IMR-90 (cell line): ENCODE measurements around the gene TMEM215. TPM values are rescaled to one million over a fixed set of nuclear protein-coding genes. Genes with fewer than 3 reads are reported as not detected.

Experiments used
- ATAC-seq: fragments of 200-7000 bp; cut with Tn5 transposase; 2 replicates; pipeline ENCODE4 v1.9.1; 2020; ENCODE audit warnings: low read depth, mild to moderate bottlenecking, moderate library complexity
- BruUV-seq: library from RNA; stranded (reverse); fragments of 400-500 nt; replicated peaks from 2 replicates; lab custom pipeline; 2021; lab: Mats Ljungman, UMichigan
- CTCF ChIA-PET: fragments of 300-600 bp; formaldehyde crosslinking; extraction: SDS; loops from one replicate; lab custom pipeline; 2021; ENCODE audit warnings: antibody characterized with exemption; lab: Yijun Ruan, JAX
- POLR2A ChIA-PET: fragments of 300-600 bp; sonication (Branson Sonifier 250); formaldehyde crosslinking; loops from one replicate; lab custom pipeline; 2022; ENCODE audit warnings: antibody characterized with exemption; ENCODE audit not compliant: unreplicated experiment; lab: Charles Lee
- DNase-seq: peaks from one replicate; pipeline ENCODE4 v3.0.0; 2013
- H2AFZ ChIP-seq: replicated peaks from 2 replicates; pipeline ENCODE3; 2013; ENCODE audit warnings: low read length, mild to moderate bottlenecking; ENCODE audit not compliant: poor library complexity
- H2AK5ac ChIP-seq: 2 replicates; pipeline ENCODE4 v1.6.1; 2013; ENCODE audit warnings: low read depth, low read length, inconsistent platforms
- H2AK9ac ChIP-seq: replicated peaks from 2 replicates; pipeline ENCODE3; 2013; ENCODE audit warnings: mild to moderate bottlenecking, low read depth, low read length, moderate library complexity; ENCODE audit not compliant: poor library complexity
- H2BK120ac ChIP-seq: 2 replicates; pipeline ENCODE4 v1.6.1; 2013; ENCODE audit warnings: low read depth, low read length, inconsistent platforms
- H2BK15ac ChIP-seq: 3 replicates; pipeline ENCODE4 v1.6.1; 2013; ENCODE audit warnings: low read depth, low read length, inconsistent platforms
- H2BK20ac ChIP-seq: 2 replicates; pipeline ENCODE4 v1.6.1; 2013; ENCODE audit warnings: low read depth, mild to moderate bottlenecking, inconsistent platforms, low read length, moderate library complexity
- H2BK5ac ChIP-seq: 2 replicates; pipeline ENCODE4 v1.6.1; 2013; ENCODE audit warnings: mild to moderate bottlenecking, low read depth, low read length, inconsistent platforms; ENCODE audit not compliant: poor library complexity, severe bottlenecking
- H3K14ac ChIP-seq: replicated peaks from 2 replicates; pipeline ENCODE4 v1.6.1; 2013; ENCODE audit warnings: low read depth, low read length, inconsistent platforms
- H3K18ac ChIP-seq: 2 replicates; pipeline ENCODE4 v1.6.1; 2013; ENCODE audit warnings: low read depth, low read length, control low read depth
- H3K23ac ChIP-seq: 2 replicates; pipeline ENCODE4 v1.6.1; 2013; ENCODE audit warnings: low read depth, low read length, inconsistent platforms
- H3K27ac ChIP-seq: 2 replicates; pipeline ENCODE4 v1.5.1; 2013; ENCODE audit warnings: mild to moderate bottlenecking, control low read depth, low read length; ENCODE audit not compliant: insufficient read depth
- H3K27me3 ChIP-seq: 2 replicates; pipeline ENCODE4 v1.6.1; 2013; ENCODE audit warnings: low read length; ENCODE audit not compliant: control insufficient read depth, insufficient read depth
- H3K36me3 ChIP-seq: 2 replicates; pipeline ENCODE4 v1.6.1; 2013; ENCODE audit warnings: low read length, mixed read lengths; ENCODE audit not compliant: control insufficient read depth, insufficient read depth
- H3K4ac ChIP-seq: 2 replicates; pipeline ENCODE4 v1.6.1; 2013; ENCODE audit warnings: low read depth, low read length, inconsistent platforms
- H3K4me1 ChIP-seq: 2 replicates; pipeline ENCODE4 v1.6.1; 2013; ENCODE audit warnings: low read length, mixed read lengths; ENCODE audit not compliant: control insufficient read depth, insufficient read depth
- H3K4me2 ChIP-seq: 2 replicates; pipeline ENCODE4 v1.6.1; 2013; ENCODE audit warnings: low read depth, mild to moderate bottlenecking, control low read depth, low read length, moderate library complexity
- H3K4me3 ChIP-seq: 2 replicates; pipeline ENCODE4 v1.5.1; 2013; ENCODE audit warnings: low read depth, mild to moderate bottlenecking, control low read depth, low read length, moderate library complexity; ENCODE audit not compliant: insufficient read depth
- H3K56ac ChIP-seq: 2 replicates; pipeline ENCODE4 v1.6.1; 2013; ENCODE audit warnings: low read length, inconsistent platforms; ENCODE audit not compliant: insufficient read depth; ENCODE audit errors: extremely low read depth
- H3K79me1 ChIP-seq, 2 experiments: 2 replicates each; pipeline ENCODE4 v1.6.1; 2013; ENCODE audit warnings: low read length in 2 of 2, inconsistent platforms in 1 of 2, low read depth in 1 of 2
- H3K9ac ChIP-seq: 2 replicates; pipeline ENCODE4 v1.6.1; 2013; ENCODE audit warnings: low read depth, low read length, control low read depth
- H3K9me1 ChIP-seq: 2 replicates; pipeline ENCODE4 v1.6.1; 2013; ENCODE audit warnings: low read length, inconsistent platforms; ENCODE audit not compliant: insufficient read depth
- H3K9me3 ChIP-seq: 2 replicates; pipeline ENCODE4 v1.6.1; 2013; ENCODE audit warnings: low read length; ENCODE audit not compliant: control insufficient read depth, insufficient read depth
- H4K20me1 ChIP-seq: 2 replicates; pipeline ENCODE4 v1.6.1; 2013; ENCODE audit warnings: low read length, inconsistent platforms; ENCODE audit not compliant: insufficient read depth
- H4K5ac ChIP-seq: 2 replicates; pipeline ENCODE4 v1.6.1; 2013; ENCODE audit warnings: mild to moderate bottlenecking, low read depth, low read length, control low read depth
- H4K8ac ChIP-seq, 2 experiments: 2 replicates each; pipeline ENCODE4 v1.6.1; 2013; ENCODE audit warnings: low read depth in 2 of 2, low read length in 2 of 2, control low read depth in 1 of 2, inconsistent platforms in 1 of 2
- H4K91ac ChIP-seq: 2 replicates; pipeline ENCODE4 v1.6.1; 2013; ENCODE audit warnings: low read depth, low read length, inconsistent platforms; ENCODE audit not compliant: insufficient read depth
- BHLHE40 ChIP-seq: fragments of 150-350 bp; IDR thresholded peaks from 2 replicates; pipeline ENCODE4 v1.6.1; 2016; ENCODE audit warnings: mild to moderate bottlenecking, low read depth, low read length
- CEBPB ChIP-seq: IDR thresholded peaks from 2 replicates; pipeline ENCODE4 v1.6.1; 2012; ENCODE audit warnings: low read depth, low read length, improper control_type of control experiment
- CHD1 ChIP-seq: IDR thresholded peaks from 2 replicates; pipeline ENCODE4 v1.6.1; 2012; ENCODE audit warnings: low read depth, low read length, improper control_type of control experiment
- CTCF ChIP-seq: conservative IDR thresholded peaks from 2 replicates; pipeline ENCODE4 v1.5.1; 2012; ENCODE audit warnings: mild to moderate bottlenecking, low read depth, low read length, improper control_type of control experiment
- ELK1 ChIP-seq: fragments of 150-350 bp; IDR thresholded peaks from 2 replicates; pipeline ENCODE4 v1.6.1; 2016; ENCODE audit warnings: low read depth, mild to moderate bottlenecking, low read length, moderate library complexity, borderline replicate concordance
- FOS ChIP-seq: fragments of 150-350 bp; IDR thresholded peaks from 2 replicates; pipeline ENCODE4 v1.6.1; 2016; ENCODE audit warnings: low read depth, low read length
- MAFK ChIP-seq: IDR thresholded peaks from 2 replicates; pipeline ENCODE4 v1.6.1; 2012; ENCODE audit warnings: low read depth, low read length, improper control_type of control experiment
- MAZ ChIP-seq: IDR thresholded peaks from 2 replicates; pipeline ENCODE4 v1.6.1; 2012; ENCODE audit warnings: low read depth, mild to moderate bottlenecking, low read length, improper control_type of control experiment, moderate library complexity, borderline replicate concordance
- MXI1 ChIP-seq: IDR thresholded peaks from 2 replicates; pipeline ENCODE4 v1.6.1; 2012; ENCODE audit warnings: low read depth, mild to moderate bottlenecking, low read length, moderate library complexity, borderline replicate concordance
- NFE2L2 ChIP-seq: fragments of 150-350 bp; IDR thresholded peaks from 2 replicates; pipeline ENCODE4 v1.6.1; 2016; ENCODE audit warnings: low read depth, mild to moderate bottlenecking, low read length
- POLR2A ChIP-seq: IDR thresholded peaks from 2 replicates; pipeline ENCODE4 v1.6.1; 2012; ENCODE audit warnings: mild to moderate bottlenecking, low read depth, low read length
- RAD21 ChIP-seq: IDR thresholded peaks from 2 replicates; pipeline ENCODE4 v1.6.1; 2012; ENCODE audit warnings: low read length, improper control_type of control experiment
- RCOR1 ChIP-seq: IDR thresholded peaks from 2 replicates; pipeline ENCODE4 v1.6.1; 2012; ENCODE audit warnings: mild to moderate bottlenecking, low read length, improper control_type of control experiment; ENCODE audit not compliant: insufficient replicate concordance
- RFX5 ChIP-seq: IDR thresholded peaks from 2 replicates; pipeline ENCODE4 v1.8.0; 2012; ENCODE audit warnings: low read depth, mild to moderate bottlenecking, low read length, moderate library complexity
- SMC3 ChIP-seq: fragments of 150-350 bp; IDR thresholded peaks from 2 replicates; pipeline ENCODE4 v1.6.1; 2016; ENCODE audit warnings: low read depth, mild to moderate bottlenecking, antibody characterized with exemption, low read length, moderate library complexity
- dilution Hi-C: fragments of 300-500 bp; cut with HindIII; formaldehyde crosslinking; loops from one replicate; pipeline ENCODE4 v1.14.3; 2018; ENCODE audit warnings: low sequenced_read_pairs; ENCODE audit not compliant: unreplicated experiment
- in situ Hi-C: fragments of 300-500 bp; cut with MboI; formaldehyde crosslinking; loops from 3 replicates; pipeline ENCODE4 v1.14.3; 2019; ENCODE audit warnings: low sequenced_read_pairs, inconsistent platforms, mixed read lengths
- intact Hi-C: fragments of 100-400 bp; cut with micrococcal nuclease; formaldehyde crosslinking; loops from 2 replicates; pipeline ENCODE4 v1.10.0; 2022
- polyA plus RNA-seq, 3 experiments: library from polyadenylated mRNA; depleted of rRNA; stranded (reverse); fragments of >200 nt; gene quantifications; 2 replicates each; pipeline ENCODE4 v1.2.3, GENCODE V29; 2012; ENCODE audit warnings: low replicate concordance in 1 of 3
- total RNA-seq: library from RNA; depleted of rRNA; stranded (reverse); fragments of >200 nt; gene quantifications from 2 replicates; pipeline ENCODE4 v1.2.3, GENCODE V29; 2012
- TF ChIP-seq, protein P1 (sequence below): fragments of 150-350 bp; IDR thresholded peaks from 2 replicates; pipeline ENCODE4 v1.6.1; 2017; ENCODE audit warnings: mild to moderate bottlenecking, antibody characterized with exemption, low read length, low read depth

The TMEM215 gene
- total and polyA plus RNA-seq, 2 of the 4 experiments (the other 2 are of a cell fraction): not detected

- no peak overlapping the region for H2BK20ac ChIP-seq
- no peak overlapping the region for H2AK9ac ChIP-seq
- H3K79me1 ChIP-seq: no peaks in the 10 kb centered on the region
- no peak overlapping the region for H3K27ac ChIP-seq
- no peak overlapping the region for H2AFZ ChIP-seq
- no peak overlapping the region for H4K91ac ChIP-seq
- no peaks in the 10 kb centered on the region for H3K36me3 ChIP-seq
- no peak overlapping the region for H3K56ac ChIP-seq
- H2BK15ac ChIP-seq: no peak overlapping the region
- DNase-seq: no peak
- H3K4me1 ChIP-seq: no peaks in the 10 kb centered on the region
- no peak overlapping the region for H3K4ac ChIP-seq
- intact Hi-C loops (no loop called here), dilution Hi-C loops (no loop called here), in situ Hi-C loops (no loop called here)
- no peak overlapping the region for H3K18ac ChIP-seq
- no peak overlapping the region for H3K4me2 ChIP-seq
- H4K8ac ChIP-seq: no peak overlapping the region
- H4K5ac ChIP-seq: no peak overlapping the region
- ChIA-PET POLR2A (no interaction called here), CTCF (no interaction called here)
- H3K4me3 ChIP-seq: no peak overlapping the region
- H2AK5ac ChIP-seq: no peak overlapping the region
- no peaks in the 10 kb centered on the region for H4K20me1 ChIP-seq
- H3K9me1 ChIP-seq: no peaks in the 10 kb centered on the region
- no peaks in the 10 kb centered on the region for H3K9me3 ChIP-seq
- ATAC-seq: no peak
- no peaks in the 10 kb centered on the region; the same call in 1 of the 2 replicates for H3K27me3 ChIP-seq
- no peak overlapping the region for H3K23ac ChIP-seq
- H3K14ac ChIP-seq: no peak overlapping the region
- no peak overlapping the region for H2BK5ac ChIP-seq
- TF ChIP-seq MAFK (no peak), SMC3 (no peak), CTCF (no peak), RFX5 (no peak), MXI1 (no peak), POLR2A (no peak), FOS (no peak), ELK1 (no peak), RAD21 (no peak), CEBPB (no peak), MAZ (no peak), NFE2L2 (no peak), CHD1 (no peak), RCOR1 (no peak), BHLHE40 (no peak)
- TF ChIP-seq, protein P1, sequence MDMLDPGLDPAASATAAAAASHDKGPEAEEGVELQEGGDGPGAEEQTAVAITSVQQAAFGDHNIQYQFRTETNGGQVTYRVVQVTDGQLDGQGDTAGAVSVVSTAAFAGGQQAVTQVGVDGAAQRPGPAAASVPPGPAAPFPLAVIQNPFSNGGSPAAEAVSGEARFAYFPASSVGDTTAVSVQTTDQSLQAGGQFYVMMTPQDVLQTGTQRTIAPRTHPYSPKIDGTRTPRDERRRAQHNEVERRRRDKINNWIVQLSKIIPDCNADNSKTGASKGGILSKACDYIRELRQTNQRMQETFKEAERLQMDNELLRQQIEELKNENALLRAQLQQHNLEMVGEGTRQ: no peak
- H2BK120ac ChIP-seq: no peak overlapping the region
- BruUV-seq: no TSS peak
- H3K9ac ChIP-seq: no peak overlapping the region
These were observed 40.2 kb downstream of the TMEM215 start for GRCh38 chr9:32823551-32823950.
